Endothelial cell of umbilical vein (primary cell): ENCODE results near the gene TCTN2. TPM values are rescaled to one million over a fixed set of nuclear protein-coding genes. Genes with fewer than 3 reads are reported as not detected.

Source experiments
- BruUV-seq: library from RNA; stranded (reverse); fragments of 400-500 nt; replicated peaks from 2 replicates; lab custom pipeline; 2021; lab: Mats Ljungman, UMichigan
- CTCF ChIA-PET: fragments of 300-600, 350-600 bp; sonication (Branson Sonifier 250); formaldehyde crosslinking; loops from one replicate; lab custom pipeline; 2021; ENCODE audit warnings: antibody characterized with exemption, inconsistent platforms; lab: Charles Lee
- POLR2A ChIA-PET: fragments of 300-600, 350-600 bp; sonication (Branson Sonifier 250); formaldehyde crosslinking; loops from one replicate; lab custom pipeline; 2021; ENCODE audit warnings: antibody characterized with exemption, inconsistent platforms; lab: Charles Lee
- DNase-seq: peaks from one replicate; pipeline ENCODE4 v3.0.0-alpha.2; 2011; ENCODE audit warnings: low read depth, low spot score
- FAIRE-seq: peaks from 2 replicates; lab custom pipeline; 2011; peaks lifted over from hg19 to GRCh38; lab: Jason Lieb, UNC
- H2AFZ ChIP-seq: 2 replicates; pipeline ENCODE4 v1.6.0; 2012; ENCODE audit warnings: low read depth, low read length, control low read depth, inconsistent platforms
- H3K27ac ChIP-seq: 2 replicates; pipeline ENCODE4 v1.5.1; 2011; ENCODE audit warnings: low read depth, mild to moderate bottlenecking, control low read depth, low read length, moderate library complexity; ENCODE audit not compliant: insufficient read depth
- H3K27me3 ChIP-seq, 2 experiments: 2 replicates each; pipeline versions ENCODE4 v1.6.0 to v1.6.1; 2011; ENCODE audit warnings: low read length in 2 of 2, mixed read lengths in 1 of 2; ENCODE audit not compliant: control insufficient read depth in 2 of 2, insufficient read depth in 2 of 2
- H3K36me3 ChIP-seq, 2 experiments: 2 replicates in 1 of 2; 3 replicates in 1 of 2; pipeline ENCODE4 v1.5.1; 2011; ENCODE audit warnings: low read length in 2 of 2, mild to moderate bottlenecking in 1 of 2, moderate library complexity in 1 of 2; ENCODE audit not compliant: control insufficient read depth in 2 of 2, insufficient read depth in 2 of 2; ENCODE audit errors: extremely low read depth in 1 of 2
- H3K4me1 ChIP-seq: 3 replicates; pipeline ENCODE4 v1.5.1; 2011; ENCODE audit warnings: mild to moderate bottlenecking, low read length; ENCODE audit not compliant: control insufficient read depth, insufficient read depth; ENCODE audit errors: extremely low read depth
- H3K4me2 ChIP-seq: 2 replicates; pipeline ENCODE4 v1.6.1; 2011; ENCODE audit warnings: low read length, control low read depth, mixed read lengths; ENCODE audit not compliant: insufficient read depth
- H3K4me3 ChIP-seq, 3 experiments: fragments of 200-600 bp in 1 of 3; sonication (generic), shearing (Covaris generic) in 1 of 3; replicated peaks in 1 of 3; 2 replicates each; pipeline ENCODE4 v1.5.1; 2011 to 2016; ENCODE audit warnings: control low read depth in 3 of 3, low read length in 3 of 3, mild to moderate bottlenecking in 2 of 3, inconsistent platforms in 1 of 3, low read depth in 1 of 3, moderate library complexity in 1 of 3; ENCODE audit not compliant: insufficient read depth in 1 of 3
- H3K79me2 ChIP-seq: 2 replicates; pipeline ENCODE4 v1.6.0; 2012; ENCODE audit warnings: low read length, inconsistent platforms; ENCODE audit not compliant: control insufficient read depth, insufficient read depth
- H3K9ac ChIP-seq: replicated peaks from 2 replicates; pipeline ENCODE3; 2011; ENCODE audit warnings: low read length, control low read depth; ENCODE audit not compliant: insufficient read depth; ENCODE audit errors: extremely low read depth
- H3K9me1 ChIP-seq: replicated peaks from 3 replicates; pipeline ENCODE4 v1.6.0; 2011; ENCODE audit warnings: mild to moderate bottlenecking, low read length; ENCODE audit not compliant: control insufficient read depth, insufficient read depth; ENCODE audit errors: extremely low read depth
- H3K9me3 ChIP-seq: replicated peaks from 2 replicates; pipeline ENCODE4 v1.5.1; 2012; ENCODE audit warnings: low read length, inconsistent platforms; ENCODE audit not compliant: control insufficient read depth, insufficient read depth
- H4K20me1 ChIP-seq: replicated peaks from 2 replicates; pipeline ENCODE3; 2011; ENCODE audit warnings: mild to moderate bottlenecking, low read length; ENCODE audit not compliant: control insufficient read depth, insufficient read depth; ENCODE audit errors: extremely low read depth
- EZH2 ChIP-seq: IDR thresholded peaks from 2 replicates; pipeline ENCODE4 v1.6.1; 2012; ENCODE audit warnings: borderline replicate concordance, low read depth, mild to moderate bottlenecking, moderate library complexity, low read length, inconsistent platforms; ENCODE audit not compliant: severe bottlenecking
- FOS ChIP-seq: IDR thresholded peaks from 2 replicates; pipeline ENCODE4 v1.6.1; 2011; ENCODE audit warnings: mild to moderate bottlenecking, low read length, moderate library complexity, borderline replicate concordance; ENCODE audit not compliant: insufficient read depth
- GATA2 ChIP-seq: IDR thresholded peaks from 2 replicates; pipeline ENCODE4 v1.7.0; 2011; ENCODE audit warnings: low read depth, mild to moderate bottlenecking, moderate library complexity, mixed read lengths, low read length; ENCODE audit not compliant: insufficient read length, insufficient read depth
- JUN ChIP-seq: IDR thresholded peaks from 2 replicates; pipeline ENCODE4 v1.6.1; 2011; ENCODE audit warnings: borderline replicate concordance, low read depth; ENCODE audit not compliant: insufficient read length, insufficient read depth
- POLR2AphosphoS5 ChIP-seq: IDR thresholded peaks from 2 replicates; pipeline ENCODE4 v1.6.1; 2012; ENCODE audit warnings: low read depth, mild to moderate bottlenecking, control low read depth, low read length, moderate library complexity; ENCODE audit not compliant: insufficient read depth
- dilution Hi-C: fragments of 300-500 bp; cut with MboI; formaldehyde crosslinking; loops from one replicate; pipeline ENCODE4 v1.15.0; 2019; ENCODE audit warnings: low sequenced_read_pairs; ENCODE audit not compliant: extremely low pct_ligation_motif_present
- intact Hi-C: fragments of 100-400 bp; cut with micrococcal nuclease; formaldehyde crosslinking; loops from one replicate; pipeline ENCODE4 v1.10.0; 2022
- polyA plus RNA-seq, 4 experiments: library from polyadenylated mRNA; depleted of rRNA in 3 of 4; stranded (reverse) in 3 of 4; unstranded in 1 of 4; fragments of >200 nt; gene quantifications; 2 replicates each; pipeline versions ENCODE4 v1.2.1 to v1.2.3, GENCODE V29; 2011 to 2012; ENCODE audit warnings: missing spikeins in 1 of 4
- total RNA-seq: library from RNA; stranded (reverse); gene quantifications from 2 replicates; pipeline ENCODE4 v1.2.3, GENCODE V29; 2021
- TF ChIP-seq, protein P1 (sequence below): IDR thresholded peaks from 2 replicates; pipeline ENCODE4 v1.6.1; 2011; ENCODE audit not compliant: insufficient read depth, insufficient read length
- TF ChIP-seq, protein P2 (sequence below), 2 donors: IDR thresholded peaks; 1 replicate in 1 of 2; 2 replicates in 1 of 2; pipeline ENCODE4 v1.5.1; 2011; ENCODE audit warnings: low read length in 2 of 2, mild to moderate bottlenecking in 2 of 2, moderate library complexity in 2 of 2, control low read depth in 1 of 2, inconsistent platforms in 1 of 2, low read depth in 1 of 2; ENCODE audit not compliant: insufficient read depth in 1 of 2; ENCODE audit errors: extremely low read depth in 1 of 2

Gene TCTN2
- total and polyA plus RNA-seq, 2 donors (not counting 3 experiments of a cell fraction or from before 2014, with no cell fraction given): 11.2 to 16.7 TPM

DNA sequence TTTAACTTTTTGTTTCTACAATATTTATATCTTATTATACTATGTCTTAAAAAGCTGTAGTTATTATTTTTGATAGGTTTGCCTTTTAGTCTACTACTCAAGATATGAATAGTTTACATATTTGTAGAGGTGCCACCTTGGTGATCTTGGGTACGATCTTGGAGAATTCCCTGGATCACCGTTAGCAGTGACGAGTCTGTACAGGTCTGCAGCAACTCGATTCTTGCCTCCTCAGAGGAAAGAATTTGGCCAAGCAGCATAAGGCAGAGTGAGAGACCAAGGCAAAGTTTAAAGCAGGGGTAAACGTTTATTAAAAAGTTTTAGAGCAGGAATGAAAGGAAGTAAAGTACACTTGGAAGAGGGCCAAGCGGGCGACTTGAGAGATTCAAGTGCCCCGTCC is 3.1 kb upstream of the TCTN2 start:
- H4K20me1 ChIP-seq: no peaks in the 10 kb centered on the region
- no peak overlapping the region for H3K9ac ChIP-seq
- no peak for TF ChIP-seq FOS
- H3K4me3 ChIP-seq: no peak overlapping the region
- no peaks in the 10 kb centered on the region for H3K79me2 ChIP-seq
- no peak overlapping the region for H2AFZ ChIP-seq
- H3K9me3 ChIP-seq: no peaks in the 10 kb centered on the region
- dilution Hi-C loops (no loop called here), intact Hi-C loops (no loop called here)
- DNase-seq (no peak), FAIRE-seq (no peak)
- H3K36me3 ChIP-seq: no peaks in the 10 kb centered on the region
- no peak overlapping the region for H3K4me2 ChIP-seq
- no peaks in the 10 kb centered on the region for H3K9me1 ChIP-seq
- BruUV-seq: no TSS peak
- H3K27ac ChIP-seq: no peak overlapping the region
- no peaks in the 10 kb centered on the region for H3K27me3 ChIP-seq
- POLR2A ChIA-PET: no interaction called here
- CTCF ChIA-PET: no interaction called here
- H3K4me1 ChIP-seq: peaks cover 2% of the 10 kb centered on the region

DNA sequence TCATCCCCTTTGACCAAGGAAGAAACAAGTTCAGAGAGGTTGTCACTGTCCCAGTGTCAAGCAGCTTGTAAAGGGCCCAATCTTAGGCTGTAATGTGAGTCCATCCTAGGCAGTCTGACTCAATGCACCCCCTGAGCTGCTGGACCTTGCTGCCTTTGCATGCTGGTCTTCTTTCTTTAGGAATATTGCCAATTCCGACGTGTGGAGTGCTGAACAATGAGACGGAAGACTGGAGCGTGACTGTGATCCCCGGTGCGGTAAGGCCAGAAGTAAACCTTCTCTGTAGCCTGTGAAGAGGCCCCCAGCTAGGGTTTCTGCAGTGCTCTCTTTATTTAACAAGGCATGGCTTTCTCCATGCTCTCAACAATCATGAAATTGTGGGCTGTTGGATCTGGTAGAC is 963 bp downstream of the TCTN2 start:
- Histone ChIP-seq H3K4me3 (no peak overlapping the region), H2AFZ (peak overlapping the region; percentile 95), H3K36me3 (no peaks in the 10 kb centered on the region), H3K27ac (no peak overlapping the region), H4K20me1 (no peaks in the 10 kb centered on the region), H3K4me1 (peaks cover 2% of the 10 kb centered on the region), H3K9ac (no peak overlapping the region), H3K79me2 (no peaks in the 10 kb centered on the region), H3K9me1 (no peaks in the 10 kb centered on the region), H3K4me2 (peak overlapping the region; percentile 80), H3K9me3 (no peaks in the 10 kb centered on the region), H3K27me3 (no peaks in the 10 kb centered on the region)
- CTCF ChIA-PET: interaction anchor here (0.8 to 1.3 kb wide), 2 partner anchors 10 to 16 kb away, joined by 3 to 4 read pairs; no protein-coding TSS in a partner anchor
- FAIRE-seq (no peak), DNase-seq (no peak)
- TF ChIP-seq FOS (no peak), POLR2AphosphoS5 (no peak), GATA2 (no peak), JUN (no peak), EZH2 (no peak)
- TF ChIP-seq, protein P1, sequence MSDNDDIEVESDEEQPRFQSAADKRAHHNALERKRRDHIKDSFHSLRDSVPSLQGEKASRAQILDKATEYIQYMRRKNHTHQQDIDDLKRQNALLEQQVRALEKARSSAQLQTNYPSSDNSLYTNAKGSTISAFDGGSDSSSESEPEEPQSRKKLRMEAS: no peak
- TF ChIP-seq, protein P2, sequence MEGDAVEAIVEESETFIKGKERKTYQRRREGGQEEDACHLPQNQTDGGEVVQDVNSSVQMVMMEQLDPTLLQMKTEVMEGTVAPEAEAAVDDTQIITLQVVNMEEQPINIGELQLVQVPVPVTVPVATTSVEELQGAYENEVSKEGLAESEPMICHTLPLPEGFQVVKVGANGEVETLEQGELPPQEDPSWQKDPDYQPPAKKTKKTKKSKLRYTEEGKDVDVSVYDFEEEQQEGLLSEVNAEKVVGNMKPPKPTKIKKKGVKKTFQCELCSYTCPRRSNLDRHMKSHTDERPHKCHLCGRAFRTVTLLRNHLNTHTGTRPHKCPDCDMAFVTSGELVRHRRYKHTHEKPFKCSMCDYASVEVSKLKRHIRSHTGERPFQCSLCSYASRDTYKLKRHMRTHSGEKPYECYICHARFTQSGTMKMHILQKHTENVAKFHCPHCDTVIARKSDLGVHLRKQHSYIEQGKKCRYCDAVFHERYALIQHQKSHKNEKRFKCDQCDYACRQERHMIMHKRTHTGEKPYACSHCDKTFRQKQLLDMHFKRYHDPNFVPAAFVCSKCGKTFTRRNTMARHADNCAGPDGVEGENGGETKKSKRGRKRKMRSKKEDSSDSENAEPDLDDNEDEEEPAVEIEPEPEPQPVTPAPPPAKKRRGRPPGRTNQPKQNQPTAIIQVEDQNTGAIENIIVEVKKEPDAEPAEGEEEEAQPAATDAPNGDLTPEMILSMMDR (IDR thresholded peaks at IDR 0.05; ENCODE audit: extremely low read depth in 1 of 2, insufficient read depth in 1 of 2, low read depth in 1 of 2, low read length in 2 of 2): no peak
- intact Hi-C loops (no loop called here), dilution Hi-C loops (no loop called here)
- POLR2A ChIA-PET: interaction anchor here (1.4 kb wide), 1 partner anchor 38 kb away, joined by 3 read pairs; no protein-coding TSS in a partner anchor
- BruUV-seq: no TSS peak
